Measurements from ENCODE around the gene DEFB108B.
"Not testable (repeated sequence)": the region's sequence is repeated elsewhere in the genome, so short reads cannot be mapped to it uniquely, and the experiment has no call there.

GRCh38 chr11:71876262-71876661, 43.3 kb downstream of the DEFB108B start:
- TF ChIP-seq, protein P1, sequence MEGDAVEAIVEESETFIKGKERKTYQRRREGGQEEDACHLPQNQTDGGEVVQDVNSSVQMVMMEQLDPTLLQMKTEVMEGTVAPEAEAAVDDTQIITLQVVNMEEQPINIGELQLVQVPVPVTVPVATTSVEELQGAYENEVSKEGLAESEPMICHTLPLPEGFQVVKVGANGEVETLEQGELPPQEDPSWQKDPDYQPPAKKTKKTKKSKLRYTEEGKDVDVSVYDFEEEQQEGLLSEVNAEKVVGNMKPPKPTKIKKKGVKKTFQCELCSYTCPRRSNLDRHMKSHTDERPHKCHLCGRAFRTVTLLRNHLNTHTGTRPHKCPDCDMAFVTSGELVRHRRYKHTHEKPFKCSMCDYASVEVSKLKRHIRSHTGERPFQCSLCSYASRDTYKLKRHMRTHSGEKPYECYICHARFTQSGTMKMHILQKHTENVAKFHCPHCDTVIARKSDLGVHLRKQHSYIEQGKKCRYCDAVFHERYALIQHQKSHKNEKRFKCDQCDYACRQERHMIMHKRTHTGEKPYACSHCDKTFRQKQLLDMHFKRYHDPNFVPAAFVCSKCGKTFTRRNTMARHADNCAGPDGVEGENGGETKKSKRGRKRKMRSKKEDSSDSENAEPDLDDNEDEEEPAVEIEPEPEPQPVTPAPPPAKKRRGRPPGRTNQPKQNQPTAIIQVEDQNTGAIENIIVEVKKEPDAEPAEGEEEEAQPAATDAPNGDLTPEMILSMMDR (IDR thresholded peaks at IDR 0.05): not testable (repeated sequence)
- not testable (repeated sequence) for TF ChIP-seq EZH2 (IDR thresholded peaks at IDR 0.05; ENCODE audit: borderline replicate concordance, insufficient read depth, low read depth, low read length, poor library complexity, severe bottlenecking)
